KMS-11 (cell line): ENCODE measurements around the gene RAVER2.

Experiments
- H2AFZ ChIP-seq: fragments of 200-600 bp; sonication (generic); 2 replicates; pipeline ENCODE4 v1.6.1; 2016; ENCODE audit warnings: antibody characterized with exemption, mixed run types, low read depth
- H3K27ac ChIP-seq: fragments of 200-600 bp; sonication (generic); 2 replicates; pipeline ENCODE4 v1.6.1; 2016; ENCODE audit warnings: mild to moderate bottlenecking, mixed run types
- H3K27me3 ChIP-seq: fragments of 200-600 bp; sonication (generic); 2 replicates; pipeline ENCODE4 v1.6.1; 2017; ENCODE audit warnings: mild to moderate bottlenecking, low read depth, mixed run types, moderate library complexity; ENCODE audit not compliant: insufficient read depth
- H3K36me3 ChIP-seq: fragments of 200-600 bp; sonication (generic); 2 replicates; pipeline ENCODE4 v1.6.1; 2017; ENCODE audit warnings: mild to moderate bottlenecking, mixed run types; ENCODE audit not compliant: insufficient read depth
- H3K4me1 ChIP-seq: fragments of 200-600 bp; sonication (generic); 2 replicates; pipeline ENCODE4 v1.6.1; 2016; ENCODE audit warnings: mild to moderate bottlenecking, low read depth, mixed run types; ENCODE audit not compliant: poor library complexity, severe bottlenecking
- H3K4me2 ChIP-seq: fragments of 200-600 bp; sonication (generic); 2 replicates; pipeline ENCODE4 v1.7.0; 2016; ENCODE audit warnings: mild to moderate bottlenecking, mixed run types
- H3K4me3 ChIP-seq: fragments of 200-600 bp; sonication (generic); IDR thresholded peaks from 2 replicates; pipeline ENCODE4 v1.6.1; 2017; ENCODE audit warnings: low read depth, low read length, mixed read lengths; ENCODE audit not compliant: insufficient read depth
- H3K79me2 ChIP-seq: fragments of 200-600 bp; sonication (generic); 2 replicates; pipeline ENCODE4 v1.6.1; 2016; ENCODE audit warnings: low read depth, mixed run types; ENCODE audit not compliant: insufficient read depth
- H3K9ac ChIP-seq: fragments of 200-600 bp; sonication (generic); 2 replicates; pipeline ENCODE4 v1.6.1; 2016; ENCODE audit warnings: mild to moderate bottlenecking, mixed run types
- H4K20me1 ChIP-seq: fragments of 200-600 bp; sonication (generic); 2 replicates; pipeline ENCODE4 v1.6.1; 2016; ENCODE audit warnings: mild to moderate bottlenecking, mixed run types; ENCODE audit not compliant: insufficient read depth
- TF ChIP-seq, protein P1 (sequence below): fragments of 200-600 bp; sonication (generic); conservative IDR thresholded peaks from 2 replicates; pipeline ENCODE4 v1.6.1; 2017; ENCODE audit warnings: low read depth, mild to moderate bottlenecking, antibody characterized with exemption, low read length, moderate library complexity, mixed read lengths

Gene RAVER2

DNA sequence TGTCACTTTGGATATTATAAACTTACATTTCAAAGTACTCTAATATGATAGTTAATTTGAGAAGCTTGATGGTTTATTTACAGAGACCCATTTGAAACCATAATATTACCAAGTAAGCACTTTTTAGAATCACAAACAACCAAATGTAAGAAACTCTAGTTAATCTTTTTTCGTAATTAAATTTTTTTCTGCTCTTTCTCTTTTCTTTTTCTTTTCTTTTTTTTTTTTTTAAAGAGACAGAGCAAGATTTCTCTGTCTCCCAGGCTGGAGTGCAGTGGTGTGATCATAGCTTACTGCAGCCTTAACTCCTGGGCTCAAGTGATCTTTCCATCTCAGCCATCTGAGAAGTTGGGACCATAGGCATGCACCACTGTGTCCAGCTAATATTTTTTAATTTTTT lies 5.2 kb downstream of the RAVER2 start:
- Histone ChIP-seq H3K36me3 (no peaks in the 10 kb centered on the region), H3K4me1 (peaks cover 42% of the 10 kb centered on the region), H4K20me1 (0 out of 2 replicates have a peak, but pooled peaks cover 8% of the 10 kb centered on the region), H3K27ac (no peak overlapping the region), H3K9ac (no peak overlapping the region), H3K79me2 (peaks cover 69% of the 10 kb centered on the region), H3K27me3 (no peaks in the 10 kb centered on the region), H3K4me3 (no peak overlapping the region), H2AFZ (no peak overlapping the region), H3K4me2 (peak overlapping the region; percentile 32; the same call in 1 of the 2 replicates)
- TF ChIP-seq, protein P1, sequence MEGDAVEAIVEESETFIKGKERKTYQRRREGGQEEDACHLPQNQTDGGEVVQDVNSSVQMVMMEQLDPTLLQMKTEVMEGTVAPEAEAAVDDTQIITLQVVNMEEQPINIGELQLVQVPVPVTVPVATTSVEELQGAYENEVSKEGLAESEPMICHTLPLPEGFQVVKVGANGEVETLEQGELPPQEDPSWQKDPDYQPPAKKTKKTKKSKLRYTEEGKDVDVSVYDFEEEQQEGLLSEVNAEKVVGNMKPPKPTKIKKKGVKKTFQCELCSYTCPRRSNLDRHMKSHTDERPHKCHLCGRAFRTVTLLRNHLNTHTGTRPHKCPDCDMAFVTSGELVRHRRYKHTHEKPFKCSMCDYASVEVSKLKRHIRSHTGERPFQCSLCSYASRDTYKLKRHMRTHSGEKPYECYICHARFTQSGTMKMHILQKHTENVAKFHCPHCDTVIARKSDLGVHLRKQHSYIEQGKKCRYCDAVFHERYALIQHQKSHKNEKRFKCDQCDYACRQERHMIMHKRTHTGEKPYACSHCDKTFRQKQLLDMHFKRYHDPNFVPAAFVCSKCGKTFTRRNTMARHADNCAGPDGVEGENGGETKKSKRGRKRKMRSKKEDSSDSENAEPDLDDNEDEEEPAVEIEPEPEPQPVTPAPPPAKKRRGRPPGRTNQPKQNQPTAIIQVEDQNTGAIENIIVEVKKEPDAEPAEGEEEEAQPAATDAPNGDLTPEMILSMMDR: no peak

DNA sequence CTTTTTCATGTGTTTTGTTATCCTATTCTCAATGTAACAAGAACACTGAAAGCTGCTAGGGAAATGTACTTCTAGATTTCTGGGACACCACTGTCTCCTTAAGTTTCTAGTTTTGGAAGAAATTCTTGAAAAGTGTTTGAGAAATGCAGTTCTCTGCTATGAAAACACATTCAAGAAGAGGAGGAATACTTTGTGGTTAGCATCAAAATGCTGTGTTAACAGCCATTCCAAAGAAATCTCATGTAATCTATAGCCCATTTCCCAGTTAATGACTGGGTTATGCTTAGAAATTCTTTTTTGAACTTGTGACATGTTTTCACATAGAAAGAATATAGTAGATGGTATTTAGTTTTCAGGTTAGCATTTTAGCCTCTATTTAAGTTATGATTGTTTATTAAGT lies 6.0 kb downstream of the RAVER2 start:
- no peak overlapping the region for H2AFZ ChIP-seq
- H3K36me3 ChIP-seq: no peaks in the 10 kb centered on the region
- no peak overlapping the region for H3K4me2 ChIP-seq
- H4K20me1 ChIP-seq: 0 out of 2 replicates have a peak, but pooled peaks cover 8% of the 10 kb centered on the region
- no peak overlapping the region for H3K27ac ChIP-seq
- TF ChIP-seq, protein P1: no peak
- H3K9ac ChIP-seq: no peak overlapping the region
- H3K79me2 ChIP-seq: peaks cover 75% of the 10 kb centered on the region
- peaks cover 42% of the 10 kb centered on the region for H3K4me1 ChIP-seq
- H3K4me3 ChIP-seq: no peak overlapping the region
- H3K27me3 ChIP-seq: no peaks in the 10 kb centered on the region

DNA sequence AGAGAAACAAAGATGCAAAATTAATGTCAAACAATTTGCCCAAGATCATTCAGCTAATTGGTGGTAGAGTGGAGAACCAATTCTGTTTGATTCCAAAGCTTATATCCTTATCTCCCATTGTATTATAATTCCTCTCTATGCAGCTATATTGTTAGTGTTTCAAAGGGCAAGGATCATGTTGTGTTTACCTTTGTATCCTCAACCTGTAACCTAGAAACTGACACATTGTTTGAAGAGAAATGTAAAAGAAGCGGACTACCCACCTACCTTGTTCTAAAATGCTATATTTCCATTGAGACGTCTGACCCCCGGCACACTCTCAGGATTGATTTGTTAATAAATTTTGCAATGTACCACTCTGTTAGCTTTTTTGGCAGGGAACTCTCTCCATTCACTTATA lies 9.3 kb downstream of the RAVER2 start:
- Histone ChIP-seq H3K27ac (no peak overlapping the region), H4K20me1 (no peaks in the 10 kb centered on the region), H3K79me2 (peaks cover 59% of the 10 kb centered on the region), H3K4me1 (peaks cover 16% of the 10 kb centered on the region), H2AFZ (no peak overlapping the region), H3K9ac (no peak overlapping the region), H3K36me3 (no peaks in the 10 kb centered on the region), H3K4me2 (no peak overlapping the region), H3K4me3 (no peak overlapping the region), H3K27me3 (no peaks in the 10 kb centered on the region)
- TF ChIP-seq, protein P1: no peak

DNA sequence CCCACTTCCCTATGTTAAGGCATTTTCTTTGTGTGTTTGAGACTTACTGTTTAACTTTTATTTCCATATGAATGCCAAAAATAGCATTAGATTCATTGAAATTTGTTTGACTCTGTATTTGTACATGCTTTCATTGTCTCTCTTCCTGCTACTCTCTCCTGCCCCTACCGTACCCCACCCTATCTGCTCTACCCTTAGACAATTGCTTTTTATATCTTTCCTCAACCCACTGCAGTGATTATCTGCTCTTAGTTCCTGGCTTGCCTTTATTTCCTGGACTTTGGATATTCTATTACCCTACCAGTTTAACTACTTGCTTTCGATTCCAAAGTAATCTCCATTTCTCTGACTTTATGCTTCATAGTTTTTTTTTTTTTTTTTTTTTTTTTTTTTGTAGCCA lies 10.5 kb downstream of the RAVER2 start:
- Histone ChIP-seq H3K27ac (no peak overlapping the region), H3K27me3 (no peaks in the 10 kb centered on the region), H3K4me1 (peaks cover 8% of the 10 kb centered on the region), H3K4me3 (no peak overlapping the region), H3K4me2 (no peak overlapping the region), H3K36me3 (no peaks in the 10 kb centered on the region), H2AFZ (no peak overlapping the region), H3K79me2 (peaks cover 56% of the 10 kb centered on the region), H3K9ac (no peak overlapping the region), H4K20me1 (no peaks in the 10 kb centered on the region)
- TF ChIP-seq, protein P1: no peak
